K562 (cell line): ENCODE measurements around the gene NTRK1. TPM values are rescaled to one million over a fixed set of nuclear protein-coding genes. Genes with fewer than 3 reads are reported as not detected.

Experiments
- TBP ChIP-seq: optimal IDR thresholded peaks from 2 replicates; pipeline ENCODE3; 2011; ENCODE audit warnings: low read depth, low read length, improper control_type of control experiment
- XRCC5 ChIP-seq: fragments of 200-400 bp; formaldehyde crosslinking; IDR thresholded peaks from 2 replicates; pipeline ENCODE4 v1.6.1; 2017; ENCODE audit warnings: low read depth, mild to moderate bottlenecking, low read length
- ZFX ChIP-seq: sonication (generic); formaldehyde crosslinking; IDR thresholded peaks from 2 replicates; pipeline ENCODE4 v1.8.0; 2022; ENCODE audit warnings: mild to moderate bottlenecking, missing genetic modification reagents, moderate library complexity
- polyA plus RNA-seq, 8 experiments: library from polyadenylated mRNA; depleted of rRNA in 4 of 8; stranded (reverse) in 5 of 8; unstranded in 3 of 8; fragments of >200 nt; fragmentation: Nextera tagmentation in 2 of 8; fragmentation: Illumina TruSeq in 1 of 8; extraction: Ambion mirVana in 2 of 8; extraction: Trizol in 1 of 8; gene quantifications; 2 replicates each; pipeline versions ENCODE4 v1.2.1 to v1.2.3, GENCODE V29; 2011 to 2014; ENCODE audit warnings: inconsistent platforms in 1 of 8, missing spikeins in 1 of 8
- total RNA-seq, 7 experiments: library from RNA; depleted of rRNA in 6 of 7; stranded (reverse); fragments of >200 nt in 6 of 7; fragmentation: Illumina TruSeq in 2 of 7; extraction: Trizol in 2 of 7; gene quantifications; 2 replicates each; pipeline versions ENCODE4 v1.2.1 to v1.2.3, GENCODE V29; 2011 to 2021; ENCODE audit warnings: low replicate concordance in 1 of 7
- TF ChIP-seq, protein P1 (sequence below): fragments of 450-650 bp; IDR thresholded peaks from 2 replicates; pipeline ENCODE4 v1.6.1; 2016; ENCODE audit warnings: mild to moderate bottlenecking, moderate library complexity
- TF ChIP-seq, protein P2 (sequence below): fragments of 450-650 bp; IDR thresholded peaks from 2 replicates; pipeline ENCODE4 v1.6.1; 2016; ENCODE audit warnings: borderline replicate concordance
- TF ChIP-seq, protein P3 (sequence below): fragments of 450-650 bp; formaldehyde crosslinking; IDR thresholded peaks from 2 replicates; pipeline ENCODE4 v1.4.0; 2022; ENCODE audit warnings: missing genetic modification characterization
- TF ChIP-seq, protein P4 (sequence below), 2 experiments: fragments of 250-450 bp in 1 of 2; fragments of 450-650 bp in 1 of 2; sonication (Bioruptor Pico) in 1 of 2; IDR thresholded peaks; 2 replicates each; pipeline versions ENCODE4 v1.6.1 to v1.8.0; 2016 to 2021; ENCODE audit warnings: mild to moderate bottlenecking in 2 of 2, moderate library complexity in 2 of 2, missing compliant biosample characterization in 1 of 2, missing genetic modification characterization in 1 of 2

Gene NTRK1
- total and polyA plus RNA-seq, 9 of the 15 experiments (the other 6 are each of a cell fraction or from before 2014, with no cell fraction given) = 0.46 to 30.0 (median 7.9) TPM

DNA sequence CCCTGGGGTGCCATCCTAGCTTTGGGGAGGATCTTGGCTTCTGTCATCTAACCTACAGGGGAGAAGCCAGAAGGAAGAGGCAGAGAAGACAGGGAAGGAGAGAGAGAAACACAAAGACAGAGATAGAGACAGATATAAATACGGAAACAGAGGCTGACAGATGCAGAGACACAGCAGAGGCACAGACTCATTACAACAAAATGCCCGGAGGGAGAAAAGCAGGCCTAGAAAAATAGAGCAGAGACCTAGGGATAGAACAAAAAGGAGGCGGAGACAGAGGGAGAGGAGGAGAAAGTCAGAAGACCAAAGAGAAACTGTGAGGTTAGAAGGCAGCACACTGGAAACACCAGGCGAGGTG is 34.8 kb downstream of the NTRK1 start (continued):
- TF ChIP-seq, protein P1, sequence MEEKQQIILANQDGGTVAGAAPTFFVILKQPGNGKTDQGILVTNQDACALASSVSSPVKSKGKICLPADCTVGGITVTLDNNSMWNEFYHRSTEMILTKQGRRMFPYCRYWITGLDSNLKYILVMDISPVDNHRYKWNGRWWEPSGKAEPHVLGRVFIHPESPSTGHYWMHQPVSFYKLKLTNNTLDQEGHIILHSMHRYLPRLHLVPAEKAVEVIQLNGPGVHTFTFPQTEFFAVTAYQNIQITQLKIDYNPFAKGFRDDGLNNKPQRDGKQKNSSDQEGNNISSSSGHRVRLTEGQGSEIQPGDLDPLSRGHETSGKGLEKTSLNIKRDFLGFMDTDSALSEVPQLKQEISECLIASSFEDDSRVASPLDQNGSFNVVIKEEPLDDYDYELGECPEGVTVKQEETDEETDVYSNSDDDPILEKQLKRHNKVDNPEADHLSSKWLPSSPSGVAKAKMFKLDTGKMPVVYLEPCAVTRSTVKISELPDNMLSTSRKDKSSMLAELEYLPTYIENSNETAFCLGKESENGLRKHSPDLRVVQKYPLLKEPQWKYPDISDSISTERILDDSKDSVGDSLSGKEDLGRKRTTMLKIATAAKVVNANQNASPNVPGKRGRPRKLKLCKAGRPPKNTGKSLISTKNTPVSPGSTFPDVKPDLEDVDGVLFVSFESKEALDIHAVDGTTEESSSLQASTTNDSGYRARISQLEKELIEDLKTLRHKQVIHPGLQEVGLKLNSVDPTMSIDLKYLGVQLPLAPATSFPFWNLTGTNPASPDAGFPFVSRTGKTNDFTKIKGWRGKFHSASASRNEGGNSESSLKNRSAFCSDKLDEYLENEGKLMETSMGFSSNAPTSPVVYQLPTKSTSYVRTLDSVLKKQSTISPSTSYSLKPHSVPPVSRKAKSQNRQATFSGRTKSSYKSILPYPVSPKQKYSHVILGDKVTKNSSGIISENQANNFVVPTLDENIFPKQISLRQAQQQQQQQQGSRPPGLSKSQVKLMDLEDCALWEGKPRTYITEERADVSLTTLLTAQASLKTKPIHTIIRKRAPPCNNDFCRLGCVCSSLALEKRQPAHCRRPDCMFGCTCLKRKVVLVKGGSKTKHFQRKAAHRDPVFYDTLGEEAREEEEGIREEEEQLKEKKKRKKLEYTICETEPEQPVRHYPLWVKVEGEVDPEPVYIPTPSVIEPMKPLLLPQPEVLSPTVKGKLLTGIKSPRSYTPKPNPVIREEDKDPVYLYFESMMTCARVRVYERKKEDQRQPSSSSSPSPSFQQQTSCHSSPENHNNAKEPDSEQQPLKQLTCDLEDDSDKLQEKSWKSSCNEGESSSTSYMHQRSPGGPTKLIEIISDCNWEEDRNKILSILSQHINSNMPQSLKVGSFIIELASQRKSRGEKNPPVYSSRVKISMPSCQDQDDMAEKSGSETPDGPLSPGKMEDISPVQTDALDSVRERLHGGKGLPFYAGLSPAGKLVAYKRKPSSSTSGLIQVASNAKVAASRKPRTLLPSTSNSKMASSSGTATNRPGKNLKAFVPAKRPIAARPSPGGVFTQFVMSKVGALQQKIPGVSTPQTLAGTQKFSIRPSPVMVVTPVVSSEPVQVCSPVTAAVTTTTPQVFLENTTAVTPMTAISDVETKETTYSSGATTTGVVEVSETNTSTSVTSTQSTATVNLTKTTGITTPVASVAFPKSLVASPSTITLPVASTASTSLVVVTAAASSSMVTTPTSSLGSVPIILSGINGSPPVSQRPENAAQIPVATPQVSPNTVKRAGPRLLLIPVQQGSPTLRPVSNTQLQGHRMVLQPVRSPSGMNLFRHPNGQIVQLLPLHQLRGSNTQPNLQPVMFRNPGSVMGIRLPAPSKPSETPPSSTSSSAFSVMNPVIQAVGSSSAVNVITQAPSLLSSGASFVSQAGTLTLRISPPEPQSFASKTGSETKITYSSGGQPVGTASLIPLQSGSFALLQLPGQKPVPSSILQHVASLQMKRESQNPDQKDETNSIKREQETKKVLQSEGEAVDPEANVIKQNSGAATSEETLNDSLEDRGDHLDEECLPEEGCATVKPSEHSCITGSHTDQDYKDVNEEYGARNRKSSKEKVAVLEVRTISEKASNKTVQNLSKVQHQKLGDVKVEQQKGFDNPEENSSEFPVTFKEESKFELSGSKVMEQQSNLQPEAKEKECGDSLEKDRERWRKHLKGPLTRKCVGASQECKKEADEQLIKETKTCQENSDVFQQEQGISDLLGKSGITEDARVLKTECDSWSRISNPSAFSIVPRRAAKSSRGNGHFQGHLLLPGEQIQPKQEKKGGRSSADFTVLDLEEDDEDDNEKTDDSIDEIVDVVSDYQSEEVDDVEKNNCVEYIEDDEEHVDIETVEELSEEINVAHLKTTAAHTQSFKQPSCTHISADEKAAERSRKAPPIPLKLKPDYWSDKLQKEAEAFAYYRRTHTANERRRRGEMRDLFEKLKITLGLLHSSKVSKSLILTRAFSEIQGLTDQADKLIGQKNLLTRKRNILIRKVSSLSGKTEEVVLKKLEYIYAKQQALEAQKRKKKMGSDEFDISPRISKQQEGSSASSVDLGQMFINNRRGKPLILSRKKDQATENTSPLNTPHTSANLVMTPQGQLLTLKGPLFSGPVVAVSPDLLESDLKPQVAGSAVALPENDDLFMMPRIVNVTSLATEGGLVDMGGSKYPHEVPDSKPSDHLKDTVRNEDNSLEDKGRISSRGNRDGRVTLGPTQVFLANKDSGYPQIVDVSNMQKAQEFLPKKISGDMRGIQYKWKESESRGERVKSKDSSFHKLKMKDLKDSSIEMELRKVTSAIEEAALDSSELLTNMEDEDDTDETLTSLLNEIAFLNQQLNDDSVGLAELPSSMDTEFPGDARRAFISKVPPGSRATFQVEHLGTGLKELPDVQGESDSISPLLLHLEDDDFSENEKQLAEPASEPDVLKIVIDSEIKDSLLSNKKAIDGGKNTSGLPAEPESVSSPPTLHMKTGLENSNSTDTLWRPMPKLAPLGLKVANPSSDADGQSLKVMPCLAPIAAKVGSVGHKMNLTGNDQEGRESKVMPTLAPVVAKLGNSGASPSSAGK = no peak
- TF ChIP-seq, protein P2, sequence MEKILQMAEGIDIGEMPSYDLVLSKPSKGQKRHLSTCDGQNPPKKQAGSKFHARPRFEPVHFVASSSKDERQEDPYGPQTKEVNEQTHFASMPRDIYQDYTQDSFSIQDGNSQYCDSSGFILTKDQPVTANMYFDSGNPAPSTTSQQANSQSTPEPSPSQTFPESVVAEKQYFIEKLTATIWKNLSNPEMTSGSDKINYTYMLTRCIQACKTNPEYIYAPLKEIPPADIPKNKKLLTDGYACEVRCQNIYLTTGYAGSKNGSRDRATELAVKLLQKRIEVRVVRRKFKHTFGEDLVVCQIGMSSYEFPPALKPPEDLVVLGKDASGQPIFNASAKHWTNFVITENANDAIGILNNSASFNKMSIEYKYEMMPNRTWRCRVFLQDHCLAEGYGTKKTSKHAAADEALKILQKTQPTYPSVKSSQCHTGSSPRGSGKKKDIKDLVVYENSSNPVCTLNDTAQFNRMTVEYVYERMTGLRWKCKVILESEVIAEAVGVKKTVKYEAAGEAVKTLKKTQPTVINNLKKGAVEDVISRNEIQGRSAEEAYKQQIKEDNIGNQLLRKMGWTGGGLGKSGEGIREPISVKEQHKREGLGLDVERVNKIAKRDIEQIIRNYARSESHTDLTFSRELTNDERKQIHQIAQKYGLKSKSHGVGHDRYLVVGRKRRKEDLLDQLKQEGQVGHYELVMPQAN = no peak
- no peak for TF ChIP-seq XRCC5
- TF ChIP-seq, protein P3, sequence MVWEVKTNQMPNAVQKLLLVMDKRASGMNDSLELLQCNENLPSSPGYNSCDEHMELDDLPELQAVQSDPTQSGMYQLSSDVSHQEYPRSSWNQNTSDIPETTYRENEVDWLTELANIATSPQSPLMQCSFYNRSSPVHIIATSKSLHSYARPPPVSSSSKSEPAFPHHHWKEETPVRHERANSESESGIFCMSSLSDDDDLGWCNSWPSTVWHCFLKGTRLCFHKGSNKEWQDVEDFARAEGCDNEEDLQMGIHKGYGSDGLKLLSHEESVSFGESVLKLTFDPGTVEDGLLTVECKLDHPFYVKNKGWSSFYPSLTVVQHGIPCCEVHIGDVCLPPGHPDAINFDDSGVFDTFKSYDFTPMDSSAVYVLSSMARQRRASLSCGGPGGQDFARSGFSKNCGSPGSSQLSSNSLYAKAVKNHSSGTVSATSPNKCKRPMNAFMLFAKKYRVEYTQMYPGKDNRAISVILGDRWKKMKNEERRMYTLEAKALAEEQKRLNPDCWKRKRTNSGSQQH (CRISPR knock-in tag) = 0 out of 2 replicates have a peak, but pooled peaks have one; percentile 36
- peak; percentile 20; the same call in 1 of the 2 replicates for TF ChIP-seq ZFX (CRISPR knock-in tag)
- TF ChIP-seq TBP = peak; percentile 45
- TF ChIP-seq, protein P4, sequence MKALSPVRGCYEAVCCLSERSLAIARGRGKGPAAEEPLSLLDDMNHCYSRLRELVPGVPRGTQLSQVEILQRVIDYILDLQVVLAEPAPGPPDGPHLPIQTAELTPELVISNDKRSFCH (CRISPR knock-in tag; IDR thresholded peaks at IDR 0.05) = no peak
- TF ChIP-seq, protein P4 (tag; IDR thresholded peaks at IDR 0.05) = 0 out of 2 replicates have a peak, but pooled peaks have one; percentile 28
